GM21515 (cell line): Measurements from ENCODE around the gene MAN2A2.
"Not testable (repeated sequence)": the region's sequence is repeated elsewhere in the genome, so short reads cannot be mapped to it uniquely, and the experiment has no call there.

Source experiments
- ATAC-seq: cut with Tn5 transposase; IDR thresholded peaks from one replicate; pipeline ENCODE4 v1.9.1; 2021; ENCODE audit not compliant: unreplicated experiment

Gene MAN2A2

DNA sequence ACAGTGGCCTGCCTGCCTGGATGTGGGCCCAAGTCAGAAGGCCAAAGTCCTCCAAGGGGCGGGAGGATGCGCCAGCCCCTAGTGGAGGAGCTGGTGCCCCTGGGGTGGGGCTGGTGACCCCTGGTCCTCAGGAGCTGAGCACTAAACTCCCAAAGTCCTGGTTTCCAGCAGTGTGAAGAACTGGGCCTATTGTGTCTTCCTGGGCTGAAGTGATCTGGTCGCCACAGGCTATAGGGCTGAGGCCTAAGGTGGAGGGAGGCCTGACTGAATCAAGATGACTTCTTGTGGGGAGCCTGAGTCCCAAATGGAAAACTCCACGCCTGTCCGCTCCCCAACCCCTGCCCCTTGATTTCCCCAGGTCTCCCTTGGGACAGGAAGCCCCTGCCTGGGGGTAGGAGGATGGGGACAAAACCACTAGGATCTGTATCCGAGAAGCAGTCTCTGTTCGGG lies 19.6 kb upstream of the MAN2A2 start:
- no peak for ATAC-seq

DNA sequence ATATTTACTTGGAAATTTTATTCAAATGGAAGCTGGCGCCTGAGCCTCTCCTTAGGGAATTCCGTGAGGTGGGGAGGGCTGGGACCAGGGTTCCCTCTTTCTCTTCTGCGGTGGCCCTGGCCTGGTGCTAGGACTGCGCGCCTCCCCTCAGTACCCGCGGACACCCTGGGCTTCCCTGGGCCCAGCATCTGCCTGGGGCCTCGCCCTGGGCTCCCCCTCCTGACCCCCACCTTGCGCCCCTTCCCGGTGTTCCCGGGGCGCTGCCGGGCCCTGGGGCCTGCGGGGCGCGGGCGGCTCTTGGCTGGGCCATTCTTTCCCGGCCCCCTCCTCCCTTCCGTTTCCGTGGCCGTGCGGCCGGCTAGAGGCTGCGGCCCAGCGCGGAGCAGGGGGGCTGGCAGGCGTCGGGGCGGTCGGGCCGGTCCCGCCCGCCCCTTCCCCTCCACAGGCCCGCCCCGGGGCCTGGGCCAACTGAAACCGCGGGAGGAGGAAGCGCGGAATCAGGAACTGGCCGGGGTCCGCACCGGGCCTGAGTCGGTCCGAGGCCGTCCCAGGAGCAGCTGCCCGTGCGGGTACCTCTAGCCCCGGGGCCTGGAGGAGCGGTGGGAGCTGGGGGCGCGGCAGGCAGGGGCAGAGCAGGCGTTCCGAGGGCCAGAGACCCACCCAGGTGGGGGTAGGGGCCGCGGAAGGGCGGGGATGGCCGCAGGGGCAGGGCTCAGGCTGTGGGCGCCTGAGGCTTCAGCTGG lies 19.0 kb upstream of the MAN2A2 start, which contains the start of gene FES:
TSS of gene FES (plus strand) at position 529 of the 743 bp plus-strand sequence. CDS start 542 bp downstream, outside the sequence.
- ATAC-seq = no peak

- no peak for ATAC-seq
Observed at GRCh38 chr15:90884719-90885431, 18.2 kb upstream of the MAN2A2 start.

GRCh38 chr15:90885432-90886290 lies 17.4 kb upstream of the MAN2A2 start:
- no peak for ATAC-seq

GRCh38 chr15:90886291-90886614 lies 16.8 kb upstream of the MAN2A2 start:
- no peak for ATAC-seq

DNA sequence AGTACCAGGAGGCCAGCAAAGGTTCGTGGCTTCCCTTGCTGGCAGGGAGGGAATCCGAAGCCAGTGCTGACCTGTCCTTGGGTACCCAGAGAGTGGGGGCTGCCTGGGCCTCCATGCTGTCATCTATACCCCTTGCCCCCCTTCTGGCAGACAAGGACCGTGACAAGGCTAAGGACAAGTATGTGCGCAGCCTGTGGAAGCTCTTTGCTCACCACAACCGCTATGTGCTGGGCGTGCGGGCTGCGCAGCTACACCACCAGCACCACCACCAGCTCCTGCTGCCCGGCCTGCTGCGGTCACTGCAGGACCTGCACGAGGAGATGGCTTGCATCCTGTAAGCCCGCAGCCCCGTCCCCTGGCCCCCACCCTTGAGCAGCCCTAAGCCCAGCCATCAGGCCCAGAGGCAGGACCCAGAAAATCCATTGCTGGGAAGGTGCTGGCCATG lies 16.0 kb upstream of the MAN2A2 start:
- no peak for ATAC-seq

- ATAC-seq = no peak
Observed at GRCh38 chr15:90889313-90889730, 13.8 kb upstream of the MAN2A2 start.

GRCh38 chr15:90889736-90890456 lies 13.2 kb upstream of the MAN2A2 start:
- no peak for ATAC-seq

DNA sequence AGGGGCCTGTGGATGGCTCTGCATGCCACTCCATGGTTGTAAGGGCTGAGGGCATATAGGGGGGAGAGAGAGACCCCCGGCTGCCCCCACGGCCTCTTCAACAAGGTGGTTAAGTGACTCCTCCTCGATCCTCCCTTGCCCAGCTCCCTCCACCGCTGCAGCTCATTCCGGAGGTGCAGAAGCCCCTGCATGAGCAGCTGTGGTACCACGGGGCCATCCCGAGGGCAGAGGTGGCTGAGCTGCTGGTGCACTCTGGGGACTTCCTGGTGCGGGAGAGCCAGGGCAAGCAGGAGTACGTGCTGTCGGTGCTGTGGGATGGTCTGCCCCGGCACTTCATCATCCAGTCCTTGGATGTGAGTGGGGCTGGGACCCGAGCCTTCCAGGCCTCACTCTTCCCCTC lies 12.3 kb upstream of the MAN2A2 start:
- ATAC-seq = no peak

GRCh38 chr15:90891346-90891949 lies 11.7 kb upstream of the MAN2A2 start:
- no peak for ATAC-seq

GRCh38 chr15:90892023-90892422 lies 11.1 kb upstream of the MAN2A2 start:
- no peak for ATAC-seq

DNA sequence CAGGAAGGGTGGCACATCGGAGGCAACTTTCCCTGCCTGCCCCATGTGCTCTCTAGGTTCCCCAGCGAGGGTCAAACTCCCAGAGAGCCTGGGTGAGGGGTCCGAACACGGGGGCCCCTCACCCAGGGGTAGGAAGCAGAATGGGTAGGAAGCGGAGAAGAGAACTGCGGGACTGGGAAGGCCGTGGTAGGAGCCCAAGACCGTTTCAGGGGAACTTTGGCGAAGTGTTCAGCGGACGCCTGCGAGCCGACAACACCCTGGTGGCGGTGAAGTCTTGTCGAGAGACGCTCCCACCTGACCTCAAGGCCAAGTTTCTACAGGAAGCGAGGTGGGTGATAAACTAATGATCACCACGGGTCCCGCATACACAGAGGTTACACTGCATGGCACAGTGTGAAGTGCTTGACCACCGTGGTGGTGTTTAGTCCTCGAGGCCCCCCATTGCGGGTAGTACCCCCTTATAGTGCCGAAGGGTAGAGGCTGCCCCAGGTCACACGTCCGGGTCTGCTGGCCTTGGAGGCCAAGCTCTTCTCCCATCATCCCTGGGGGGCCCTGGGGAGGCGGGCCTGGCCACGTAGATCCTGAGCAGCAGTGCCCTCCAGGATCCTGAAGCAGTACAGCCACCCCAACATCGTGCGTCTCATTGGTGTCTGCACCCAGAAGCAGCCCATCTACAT lies 10.5 kb upstream of the MAN2A2 start:
- no peak for ATAC-seq

DNA sequence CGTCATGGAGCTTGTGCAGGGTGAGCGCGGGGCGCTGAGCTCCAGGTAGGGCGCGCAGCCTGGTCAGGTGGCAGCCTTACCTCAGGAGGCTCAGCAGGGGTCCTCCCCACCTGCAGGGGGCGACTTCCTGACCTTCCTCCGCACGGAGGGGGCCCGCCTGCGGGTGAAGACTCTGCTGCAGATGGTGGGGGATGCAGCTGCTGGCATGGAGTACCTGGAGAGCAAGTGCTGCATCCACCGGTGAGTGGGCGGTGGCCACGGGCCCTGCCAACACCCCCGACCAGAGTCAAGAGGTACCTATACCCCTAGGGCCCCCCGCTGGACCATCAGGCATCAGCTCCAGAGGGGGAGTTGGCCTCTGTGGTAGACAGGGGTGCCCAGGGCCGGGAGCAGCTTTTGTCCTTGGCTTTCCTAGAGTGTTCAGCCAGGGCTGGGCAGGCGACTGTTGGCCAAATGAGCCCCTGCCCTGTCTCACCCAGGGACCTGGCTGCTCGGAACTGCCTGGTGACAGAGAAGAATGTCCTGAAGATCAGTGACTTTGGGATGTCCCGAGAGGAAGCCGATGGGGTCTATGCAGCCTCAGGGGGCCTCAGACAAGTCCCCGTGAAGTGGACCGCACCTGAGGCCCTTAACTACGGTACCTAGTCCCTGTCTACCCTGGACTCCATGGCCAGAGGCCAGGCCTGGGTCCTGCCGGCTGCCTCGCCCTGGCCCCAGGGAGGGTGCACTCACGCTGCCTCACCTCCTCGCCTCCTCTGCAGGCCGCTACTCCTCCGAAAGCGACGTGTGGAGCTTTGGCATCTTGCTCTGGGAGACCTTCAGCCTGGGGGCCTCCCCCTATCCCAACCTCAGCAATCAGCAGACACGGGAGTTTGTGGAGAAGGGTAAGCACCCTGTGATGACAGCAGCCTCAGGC lies 9.7 kb upstream of the MAN2A2 start:
- no peak for ATAC-seq

GRCh38 chr15:90895571-90896117 lies 7.5 kb upstream of the MAN2A2 start:
- ATAC-seq = no peak

- ATAC-seq = not testable (repeated sequence)
Observed at GRCh38 chr15:90897131-90897655, 5.9 kb upstream of the MAN2A2 start.

DNA sequence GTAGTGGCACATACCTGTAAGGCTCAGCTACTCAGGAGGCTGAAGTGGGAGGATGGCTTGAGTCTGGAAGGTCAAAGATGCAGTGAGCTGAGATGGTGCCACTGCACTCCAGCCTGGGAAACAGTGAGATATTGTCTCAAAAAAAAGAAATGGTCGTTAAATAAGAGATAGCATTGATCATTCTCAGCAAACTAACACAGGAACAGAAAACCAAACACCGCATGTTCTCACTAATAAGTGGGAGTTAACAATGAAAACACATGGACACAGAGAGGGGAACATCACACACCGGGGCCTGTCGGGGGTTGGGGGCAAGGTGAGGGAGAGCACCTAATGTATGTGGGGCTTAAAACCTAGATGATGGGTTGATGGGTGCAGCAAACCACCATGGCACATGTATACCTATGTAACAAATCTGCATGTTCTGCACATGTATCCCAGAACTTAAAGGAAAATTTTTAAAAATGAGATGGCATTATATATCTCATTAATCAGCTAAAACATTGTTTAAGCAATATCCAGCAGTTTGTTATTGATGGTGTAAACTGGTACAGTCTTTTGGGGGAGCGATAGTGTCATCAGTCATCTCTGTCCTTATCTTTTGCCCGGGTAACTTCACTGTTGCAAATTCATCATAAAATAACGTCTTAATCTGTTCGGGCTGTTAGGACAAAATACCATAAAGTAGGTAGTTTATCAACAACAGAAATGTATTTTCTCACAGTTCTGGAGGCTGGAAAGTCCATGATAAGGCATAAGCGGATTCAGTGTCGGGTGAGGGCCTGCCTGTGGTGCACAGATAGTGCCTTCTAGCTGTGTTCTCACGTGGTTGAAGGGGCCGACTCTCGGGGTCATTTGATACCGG lies 1.7 kb upstream of the MAN2A2 start:
- ATAC-seq = no peak
